Measurements from ENCODE around the gene KRTAP3-1. TPM values are rescaled to one million over a fixed set of nuclear protein-coding genes. Genes with fewer than 3 reads are reported as not detected.
"Not testable (repeated sequence)": the region's sequence is repeated elsewhere in the genome, so short reads cannot be mapped to it uniquely, and the experiment has no call there.

The KRTAP3-1 gene
- total RNA-seq (not detected), polyA plus RNA-seq (not detected)

GRCh38 chr17:41008811-41009210 lies at the start of gene KRTAP3-1:
Gene KRTAP3-1, minus strand, starts transcription at chr17:41009128. Its CDS starts 54 bp downstream, at chr17:41009074.
- DNase-seq, result no peak
- H3K27ac ChIP-seq, result no peak within 1 kb of the TSS
- H3K36me3 ChIP-seq, result no peaks in the 10 kb centered on the region
- no peaks in the 10 kb centered on the region for H3K27me3 ChIP-seq
- intact Hi-C loops (cut with DNase I), result no loop called here
- no peaks in the 10 kb centered on the region for H3K4me1 ChIP-seq
- no peak within 1 kb of the TSS for H3K4me3 ChIP-seq
- no peaks in the 10 kb centered on the region for H3K9me3 ChIP-seq
- WGBS, 2 donors, result 85 to 94% methylated on average over 8 of the region's 8 CpGs
- TF ChIP-seq CTCF (IDR thresholded peaks at IDR 0.05), result no peak
- no peak for TF ChIP-seq EP300 (IDR thresholded peaks at IDR 0.05)
- no peak for TF ChIP-seq POLR2A (IDR thresholded peaks at IDR 0.05)
- no peak for TF ChIP-seq POLR2AphosphoS5 (IDR thresholded peaks at IDR 0.05)

GRCh38 chr17:41057547-41057946 lies 48.6 kb upstream of the KRTAP3-1 start:
- intact Hi-C loops (cut with DNase I), result no loop called here
- Histone ChIP-seq H3K27me3 (no peaks in the 10 kb centered on the region), H3K27ac (no peak overlapping the region), H3K9me3 (no peaks in the 10 kb centered on the region), H3K36me3 (no peaks in the 10 kb centered on the region), H3K4me1 (peaks cover 0 to 21% (median 9%) of the 10 kb centered on the region in 4 donors), H3K4me3 (no peak overlapping the region)
- WGBS, 2 donors, result 92 to 100% methylated on average over 1 of the region's 1 CpG
- no peak for TF ChIP-seq CTCF (IDR thresholded peaks at IDR 0.05)
- TF ChIP-seq POLR2AphosphoS5 (IDR thresholded peaks at IDR 0.05), result no peak
- TF ChIP-seq POLR2A (IDR thresholded peaks at IDR 0.05), result no peak
- no peak for TF ChIP-seq EP300 (IDR thresholded peaks at IDR 0.05)
- DNase-seq, result no peak

GRCh38 chr17:41055130-41055529 lies 46.2 kb upstream of the KRTAP3-1 start, which contains the start of gene KRTAP2-2:
Gene KRTAP2-2, minus strand, starts transcription at chr17:41055230. Its CDS starts 19 bp downstream, at chr17:41055211.
- intact Hi-C loops (cut with DNase I); H3K4me3 ChIP-seq; H3K27me3 ChIP-seq; H3K27ac ChIP-seq; H3K4me1 ChIP-seq; H3K36me3 ChIP-seq; DNase-seq; H3K9me3 ChIP-seq: not testable (repeated sequence)
- 48 to 71% methylated on average over 1 of the region's 6 CpGs for WGBS, 2 donors

- DNase-seq; H3K4me1 ChIP-seq; H3K36me3 ChIP-seq; intact Hi-C loops (cut with DNase I); H3K9me3 ChIP-seq; H3K27me3 ChIP-seq; H3K27ac ChIP-seq; H3K4me3 ChIP-seq: not testable (repeated sequence)
- 80 to 87% methylated on average over 9 of the region's 9 CpGs for WGBS, 2 donors
Measured at GRCh38 chr17:41054556-41054955, 45.6 kb upstream of the KRTAP3-1 start.

- Histone ChIP-seq H3K4me1 (no peaks in the 10 kb centered on the region), H3K9me3 (no peaks in the 10 kb centered on the region), H3K27me3 (peaks cover 0 to 8% (median 0%) of the 10 kb centered on the region in 3 donors), H3K36me3 (no peaks in the 10 kb centered on the region), H3K4me3 (no peak overlapping the region), H3K27ac (no peak overlapping the region)
- TF ChIP-seq CTCF (IDR thresholded peaks at IDR 0.05), result no peak
- no peak for TF ChIP-seq POLR2A (IDR thresholded peaks at IDR 0.05)
- no peak for TF ChIP-seq POLR2AphosphoS5 (IDR thresholded peaks at IDR 0.05)
- no peak for TF ChIP-seq EP300 (IDR thresholded peaks at IDR 0.05)
- 91% methylated on average over 4 of the region's 4 CpGs for WGBS, 2 donors
- no peak for DNase-seq
- intact Hi-C loops (cut with DNase I), result no loop called here
Measured at GRCh38 chr17:41054025-41054424, 45.1 kb upstream of the KRTAP3-1 start.

- H3K36me3 ChIP-seq, result no peaks in the 10 kb centered on the region
- no peak overlapping the region for H3K4me3 ChIP-seq
- intact Hi-C loops (cut with DNase I), result no loop called here
- no peak for DNase-seq
- TF ChIP-seq POLR2AphosphoS5 (IDR thresholded peaks at IDR 0.05) (no peak), CTCF (IDR thresholded peaks at IDR 0.05) (no peak), POLR2A (IDR thresholded peaks at IDR 0.05) (no peak), EP300 (IDR thresholded peaks at IDR 0.05) (no peak)
- H3K9me3 ChIP-seq, result no peaks in the 10 kb centered on the region
- no peak overlapping the region for H3K27ac ChIP-seq
- no peaks in the 10 kb centered on the region for H3K4me1 ChIP-seq
- peaks cover 0 to 19% (median 0%) of the 10 kb centered on the region in 3 donors for H3K27me3 ChIP-seq
Measured at GRCh38 chr17:41052566-41052965, 43.6 kb upstream of the KRTAP3-1 start.

Measured in sigmoid colon (tissue), 7 donors.